ENCODE results near the gene ABITRAM.
"Not testable (repeated sequence)": the region's sequence is repeated elsewhere in the genome, so short reads cannot be mapped to it uniquely, and the experiment has no call there.

Gene ABITRAM

GRCh38 chr9:108963459-108964143 is 29.4 kb downstream of the ABITRAM start:
- DNase-seq (ENCODE audit: low read depth): no peak
- TF ChIP-seq CTCF (IDR thresholded peaks at IDR 0.05; ENCODE audit: control insufficient read depth, insufficient read depth, low read depth, low read length, missing control alignments): no peak
- no peak overlapping the region for H3K4me3 ChIP-seq (ENCODE audit: control insufficient read depth, low read depth, low read length)

GRCh38 chr9:108967916-108968315 is 33.7 kb downstream of the ABITRAM start:
- no peak for TF ChIP-seq CTCF (IDR thresholded peaks at IDR 0.05; ENCODE audit: control insufficient read depth, insufficient read depth, low read depth, low read length, missing control alignments)
- no peak overlapping the region for H3K4me3 ChIP-seq (ENCODE audit: control insufficient read depth, low read depth, low read length)
- DNase-seq (ENCODE audit: low read depth): no peak

- H3K4me3 ChIP-seq (ENCODE audit: control insufficient read depth, low read depth, low read length); DNase-seq (ENCODE audit: low read depth): not testable (repeated sequence)
These were observed 37.2 kb downstream of the ABITRAM start for GRCh38 chr9:108971392-108971791.

- H3K4me3 ChIP-seq (ENCODE audit: control insufficient read depth, low read depth, low read length): no peak overlapping the region
- no peak for TF ChIP-seq CTCF (IDR thresholded peaks at IDR 0.05; ENCODE audit: control insufficient read depth, insufficient read depth, low read depth, low read length, missing control alignments)
- DNase-seq (ENCODE audit: low read depth): no peak
These were observed 38.0 kb downstream of the ABITRAM start for GRCh38 chr9:108972186-108972585.

GRCh38 chr9:108972626-108973209 is 38.5 kb downstream of the ABITRAM start:
- no peak for TF ChIP-seq CTCF (IDR thresholded peaks at IDR 0.05; ENCODE audit: control insufficient read depth, insufficient read depth, low read depth, low read length, missing control alignments)
- no peak overlapping the region for H3K4me3 ChIP-seq (ENCODE audit: control insufficient read depth, low read depth, low read length)
- DNase-seq (ENCODE audit: low read depth): peak; percentile 3

GRCh38 chr9:108973895-108974294 is 39.7 kb downstream of the ABITRAM start:
- no peak for TF ChIP-seq CTCF (IDR thresholded peaks at IDR 0.05; ENCODE audit: control insufficient read depth, insufficient read depth, low read depth, low read length, missing control alignments)
- no peak overlapping the region for H3K4me3 ChIP-seq (ENCODE audit: control insufficient read depth, low read depth, low read length)
- DNase-seq (ENCODE audit: low read depth): no peak

GRCh38 chr9:108978205-108978604 is 44.0 kb downstream of the ABITRAM start:
- TF ChIP-seq CTCF (IDR thresholded peaks at IDR 0.05; ENCODE audit: control insufficient read depth, insufficient read depth, low read depth, low read length, missing control alignments): no peak
- no peak for DNase-seq (ENCODE audit: low read depth)
- H3K4me3 ChIP-seq (ENCODE audit: control insufficient read depth, low read depth, low read length): no peak overlapping the region
